PC-9 (cell line): ENCODE data around the gene QSER1. TPM values are rescaled to one million over a fixed set of nuclear protein-coding genes. Genes with fewer than 3 reads are reported as not detected.

Experiments
- BruUV-seq: library from RNA; stranded (reverse); fragments of 400-500 nt; replicated peaks from 2 replicates; lab custom pipeline; 2021; lab: Mats Ljungman, UMichigan
- CTCF ChIA-PET: fragments of 300-600 bp; sonication (Branson Sonifier 250); formaldehyde crosslinking; loops from one replicate; lab custom pipeline; 2022; ENCODE audit warnings: antibody characterized with exemption; lab: Charles Lee
- POLR2A ChIA-PET: fragments of 300-600 bp; sonication (Branson Sonifier 250); formaldehyde crosslinking; loops from one replicate; lab custom pipeline; 2022; ENCODE audit warnings: antibody characterized with exemption; ENCODE audit not compliant: unreplicated experiment; lab: Charles Lee
- DNase-seq, 2 experiments: peaks; one replicate each; pipeline versions ENCODE4 v3.0.0 to v3.0.0-alpha.2; 2015 to 2022; ENCODE audit warnings: mixed read lengths in 1 of 2
- H2AFZ ChIP-seq: fragments of 200-600 bp; sonication (generic); 2 replicates; pipeline ENCODE4 v1.8.1; 2017; ENCODE audit warnings: antibody characterized with exemption
- H3F3A ChIP-seq: fragments of 200-600 bp; sonication (generic); 2 replicates; pipeline ENCODE4 v1.8.1; 2017; ENCODE audit warnings: antibody characterized with exemption, mild to moderate bottlenecking, low read depth; ENCODE audit not compliant: insufficient read depth
- H3K27ac ChIP-seq: fragments of 200-600 bp; sonication (generic); 2 replicates; pipeline ENCODE4 v1.6.1; 2016; ENCODE audit warnings: mixed run types
- H3K27me3 ChIP-seq: fragments of 200-600 bp; sonication (generic); 2 replicates; pipeline ENCODE4 v1.6.1; 2016; ENCODE audit warnings: low read depth, mixed run types; ENCODE audit not compliant: insufficient read depth
- H3K36me3 ChIP-seq: fragments of 200-600 bp; sonication (generic); 2 replicates; pipeline ENCODE4 v1.6.1; 2016; ENCODE audit warnings: low read depth, mixed run types
- H3K4me1 ChIP-seq: fragments of 200-600 bp; sonication (generic); replicated peaks from 2 replicates; pipeline ENCODE4 v1.6.1; 2016; ENCODE audit warnings: mixed run types; ENCODE audit not compliant: insufficient read depth
- H3K4me2 ChIP-seq: fragments of 200-600 bp; sonication (generic); 2 replicates; pipeline ENCODE4 v1.6.1; 2017; ENCODE audit warnings: mixed run types
- H3K4me3 ChIP-seq: fragments of 200-600 bp; sonication (generic); 2 replicates; pipeline ENCODE4 v1.6.1; 2016; ENCODE audit warnings: mixed run types
- H3K79me2 ChIP-seq: fragments of 200-600 bp; sonication (generic); 2 replicates; pipeline ENCODE4 v1.6.1; 2017; ENCODE audit warnings: low read depth, mixed run types
- H3K9me2 ChIP-seq: fragments of 200-600 bp; sonication (generic); 2 replicates; pipeline ENCODE4 v1.8.1; 2017; ENCODE audit warnings: mild to moderate bottlenecking; ENCODE audit not compliant: insufficient read depth
- H3K9me3 ChIP-seq: fragments of 200-600 bp; sonication (generic); 2 replicates; pipeline ENCODE4 v1.8.1; 2016; ENCODE audit warnings: low read depth; ENCODE audit not compliant: insufficient read depth
- H4K20me1 ChIP-seq: fragments of 200-600 bp; sonication (generic); 2 replicates; pipeline ENCODE4 v1.8.1; 2017; ENCODE audit not compliant: insufficient read depth
- EZH2 ChIP-seq: fragments of 200-600 bp; sonication (generic); IDR thresholded peaks from 2 replicates; pipeline ENCODE4 v1.8.0; 2017; ENCODE audit warnings: antibody characterized with exemption, low read depth
- intact Hi-C: fragments of 100-400 bp; cut with micrococcal nuclease; formaldehyde crosslinking; loops from one replicate; pipeline ENCODE4 v1.10.0; 2022; ENCODE audit not compliant: unreplicated experiment
- total RNA-seq: library from RNA; stranded (reverse); gene quantifications from 2 replicates; pipeline ENCODE4 v1.2.3, GENCODE V29; 2021
- TF ChIP-seq, protein P1 (sequence below): fragments of 200-600 bp; sonication (generic); conservative IDR thresholded peaks from 2 replicates; pipeline ENCODE4 v1.6.1; 2017; ENCODE audit warnings: mixed run types, antibody characterized with exemption, mild to moderate bottlenecking, moderate library complexity

QSER1 gene
- total RNA-seq, 1 experiment from 2014 or later: 60.2 TPM

DNA sequence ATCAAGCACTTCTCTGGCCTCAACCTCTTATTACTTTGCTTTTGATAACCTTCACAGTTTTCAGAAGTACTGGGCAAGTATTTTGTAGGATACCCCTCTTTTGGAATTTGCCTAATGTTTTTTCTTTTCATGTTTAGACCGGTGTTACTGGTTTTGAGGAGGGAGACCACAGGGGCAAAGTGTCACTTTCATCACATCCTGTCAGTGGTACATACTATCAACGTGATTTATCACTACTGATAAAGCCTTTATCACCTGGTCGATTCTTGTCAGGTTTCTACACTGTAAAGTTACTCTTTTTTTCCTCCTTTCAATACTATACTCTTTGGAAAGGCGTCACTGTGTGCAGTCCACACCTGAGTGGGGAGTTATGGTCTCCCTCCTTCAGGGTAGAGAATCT lies 26.7 kb downstream of the QSER1 start:
- Histone ChIP-seq H4K20me1 (peaks cover 5% of the 10 kb centered on the region; the same call in 1 of the 2 replicates), H3K9me3 (no peaks in the 10 kb centered on the region), H3K4me2 (no peak overlapping the region), H3K4me3 (no peak overlapping the region), H3K4me1 (peaks cover 16% of the 10 kb centered on the region), H3K79me2 (peaks cover 95% of the 10 kb centered on the region), H3K27ac (no peak overlapping the region), H3K9me2 (no peaks in the 10 kb centered on the region), H3K27me3 (no peaks in the 10 kb centered on the region), H3K36me3 (no peaks in the 10 kb centered on the region), H2AFZ (no peak overlapping the region), H3F3A (no peaks in the 10 kb centered on the region)
- ChIA-PET CTCF (no interaction called here), POLR2A (no interaction called here)
- no peak for DNase-seq
- no TSS peak for BruUV-seq
- TF ChIP-seq, protein P1, sequence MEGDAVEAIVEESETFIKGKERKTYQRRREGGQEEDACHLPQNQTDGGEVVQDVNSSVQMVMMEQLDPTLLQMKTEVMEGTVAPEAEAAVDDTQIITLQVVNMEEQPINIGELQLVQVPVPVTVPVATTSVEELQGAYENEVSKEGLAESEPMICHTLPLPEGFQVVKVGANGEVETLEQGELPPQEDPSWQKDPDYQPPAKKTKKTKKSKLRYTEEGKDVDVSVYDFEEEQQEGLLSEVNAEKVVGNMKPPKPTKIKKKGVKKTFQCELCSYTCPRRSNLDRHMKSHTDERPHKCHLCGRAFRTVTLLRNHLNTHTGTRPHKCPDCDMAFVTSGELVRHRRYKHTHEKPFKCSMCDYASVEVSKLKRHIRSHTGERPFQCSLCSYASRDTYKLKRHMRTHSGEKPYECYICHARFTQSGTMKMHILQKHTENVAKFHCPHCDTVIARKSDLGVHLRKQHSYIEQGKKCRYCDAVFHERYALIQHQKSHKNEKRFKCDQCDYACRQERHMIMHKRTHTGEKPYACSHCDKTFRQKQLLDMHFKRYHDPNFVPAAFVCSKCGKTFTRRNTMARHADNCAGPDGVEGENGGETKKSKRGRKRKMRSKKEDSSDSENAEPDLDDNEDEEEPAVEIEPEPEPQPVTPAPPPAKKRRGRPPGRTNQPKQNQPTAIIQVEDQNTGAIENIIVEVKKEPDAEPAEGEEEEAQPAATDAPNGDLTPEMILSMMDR: no peak
- no peak for TF ChIP-seq EZH2
- intact Hi-C loops: no loop called here

DNA sequence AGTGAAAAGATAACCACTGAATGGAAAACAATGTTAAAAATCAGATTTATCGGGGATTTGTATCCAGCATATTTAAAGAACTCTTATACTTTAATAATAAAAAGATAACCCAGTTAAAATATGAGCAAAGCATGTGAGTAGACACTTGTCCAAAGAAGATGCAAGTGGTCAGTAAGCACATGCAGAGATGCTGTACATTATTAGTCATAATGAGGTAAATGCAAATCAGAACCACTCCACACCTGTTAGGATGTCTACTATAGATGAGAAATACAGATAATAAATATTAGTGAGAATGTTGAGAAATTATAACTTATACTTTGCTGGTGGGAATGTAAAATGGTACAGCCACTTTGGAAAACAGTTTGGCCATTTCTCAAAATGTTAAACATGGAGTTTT lies 28.0 kb downstream of the QSER1 start:
- no peaks in the 10 kb centered on the region for H3K9me3 ChIP-seq
- TF ChIP-seq, protein P1: no peak
- no peak for TF ChIP-seq EZH2
- DNase-seq: no peak
- CTCF ChIA-PET: no interaction called here
- peaks cover 16% of the 10 kb centered on the region for H3K4me1 ChIP-seq
- H3F3A ChIP-seq: no peaks in the 10 kb centered on the region
- H3K79me2 ChIP-seq: peaks cover 93% of the 10 kb centered on the region
- no peak overlapping the region for H3K27ac ChIP-seq
- peaks cover 5% of the 10 kb centered on the region; the same call in 1 of the 2 replicates for H4K20me1 ChIP-seq
- H2AFZ ChIP-seq: no peak overlapping the region
- POLR2A ChIA-PET: no interaction called here
- H3K4me3 ChIP-seq: no peak overlapping the region
- H3K4me2 ChIP-seq: no peak overlapping the region
- no peaks in the 10 kb centered on the region for H3K36me3 ChIP-seq
- no peaks in the 10 kb centered on the region for H3K9me2 ChIP-seq
- H3K27me3 ChIP-seq: no peaks in the 10 kb centered on the region
- intact Hi-C loops: no loop called here
- no TSS peak for BruUV-seq

DNA sequence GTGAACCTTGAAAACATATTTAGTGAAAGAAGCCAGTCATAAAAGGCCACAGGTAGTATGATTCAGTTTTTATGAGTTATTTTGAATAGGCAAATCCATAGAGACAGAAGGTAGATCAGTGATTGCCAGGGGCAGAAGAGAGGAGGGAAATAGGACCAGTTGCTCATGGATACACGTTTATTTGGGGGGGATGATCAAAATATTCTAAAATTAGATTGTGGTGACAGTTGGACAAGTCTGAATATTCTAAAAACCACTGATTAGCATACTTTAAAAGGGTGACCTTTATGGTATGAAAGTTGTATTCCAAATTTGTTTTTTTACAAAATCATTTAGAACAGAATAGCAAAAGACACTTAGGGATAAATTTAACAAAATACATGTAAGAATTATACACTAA lies 28.6 kb downstream of the QSER1 start:
- H3K9me3 ChIP-seq: no peaks in the 10 kb centered on the region
- intact Hi-C loops: no loop called here
- H3K36me3 ChIP-seq: no peaks in the 10 kb centered on the region
- H2AFZ ChIP-seq: no peak overlapping the region
- H3K79me2 ChIP-seq: peaks cover 93% of the 10 kb centered on the region
- ChIA-PET POLR2A (no interaction called here), CTCF (no interaction called here)
- peaks cover 16% of the 10 kb centered on the region for H3K4me1 ChIP-seq
- no peaks in the 10 kb centered on the region for H3F3A ChIP-seq
- no TSS peak for BruUV-seq
- H3K4me3 ChIP-seq: no peak overlapping the region
- no peak overlapping the region for H3K27ac ChIP-seq
- H4K20me1 ChIP-seq: peaks cover 5% of the 10 kb centered on the region; the same call in 1 of the 2 replicates
- no peaks in the 10 kb centered on the region for H3K9me2 ChIP-seq
- H3K27me3 ChIP-seq: no peaks in the 10 kb centered on the region
- no peak overlapping the region for H3K4me2 ChIP-seq
- TF ChIP-seq, protein P1: no peak
- no peak for TF ChIP-seq EZH2
- DNase-seq: no peak
